Activated CD4-positive, alpha-beta T cell treated with anti-CD3 and anti-CD28 coated beads for 36 hours (primary cell): Measurements from ENCODE around the gene POLE4. TPM values are rescaled to one million over a fixed set of nuclear protein-coding genes. Genes with fewer than 3 reads are reported as not detected.
A peak's percentile ranks its signal among the peaks of the same experiment; 100 is the strongest.

Experiments used
- ATAC-seq: fragments of 200-7000 bp; cut with Tn5 transposase; one replicate; pipeline ENCODE4 v1.10.0; 2021; ENCODE audit warnings: mild to moderate bottlenecking, moderate library complexity
- CTCF ChIA-PET: fragments of 350-600 bp; sonication (Branson Sonifier 250); formaldehyde crosslinking; loops from one replicate; lab custom pipeline; 2021; ENCODE audit warnings: antibody characterized with exemption; lab: Charles Lee
- POLR2A ChIA-PET: fragments of 350-600 bp; sonication (Branson Sonifier 250); formaldehyde crosslinking; loops from one replicate; lab custom pipeline; 2021; ENCODE audit warnings: antibody characterized with exemption, inconsistent platforms; lab: Charles Lee
- DNase-seq: peaks from one replicate; pipeline ENCODE4 v3.0.0-alpha.2; 2020
- H3K27ac Mint-ChIP-seq: one replicate; pipeline ENCODE4 v1.8.0; 2021; ENCODE audit warnings: mixed read lengths
- H3K27me3 Mint-ChIP-seq: one replicate; pipeline ENCODE4 v1.8.0; 2021; ENCODE audit warnings: mixed read lengths
- H3K36me3 Mint-ChIP-seq: one replicate; pipeline ENCODE4 v1.8.0; 2021; ENCODE audit warnings: low read depth, mixed read lengths
- H3K4me1 Mint-ChIP-seq: one replicate; pipeline ENCODE4 v1.8.0; 2021; ENCODE audit warnings: mixed read lengths
- H3K4me3 Mint-ChIP-seq: one replicate; pipeline ENCODE4 v1.8.0; 2021; ENCODE audit warnings: mild to moderate bottlenecking, moderate library complexity, mixed read lengths
- H3K9me3 Mint-ChIP-seq: one replicate; pipeline ENCODE4 v1.8.0; 2021; ENCODE audit warnings: low read depth, mixed read lengths
- intact Hi-C, 2 experiments: fragments of 100-400 bp; cut with DNase I in 1 of 2; cut with micrococcal nuclease in 1 of 2; formaldehyde crosslinking; loops; one replicate each; pipeline versions ENCODE4 v1.14.2 to v1.15.1; 2022 to 2024; cut with DNase I, micrococcal nuclease
- total RNA-seq, 2 experiments: library from RNA; stranded (reverse); gene quantifications; one replicate each; pipeline ENCODE4 v1.2.3, GENCODE V29; 2021

The POLE4 gene
- total RNA-seq, 2 experiments from 2014 or later: 29.3 to 44.0 TPM

- H3K36me3 Mint-ChIP-seq: peaks cover 63% of the 10 kb centered on the region
- H3K4me1 Mint-ChIP-seq: peaks cover 22% of the 10 kb centered on the region
- no peaks in the 10 kb centered on the region for H3K27me3 Mint-ChIP-seq
- ChIA-PET POLR2A (no interaction called here), CTCF (interaction anchor here (1.1 kb wide), 1 partner anchor 48 kb away, joined by 4 read pairs; no protein-coding TSS in a partner anchor)
- ATAC-seq (no peak), DNase-seq (no peak)
- H3K27ac Mint-ChIP-seq: peak overlapping the region; percentile 37
- H3K9me3 Mint-ChIP-seq: peaks cover 9% of the 10 kb centered on the region
- intact Hi-C loops: no loop called here
- H3K4me3 Mint-ChIP-seq: no peak overlapping the region
These were observed 8.4 kb downstream of the POLE4 start for GRCh38 chr2:74966887-74967286.

GRCh38 chr2:74975016-74975415 is 16.6 kb downstream of the POLE4 start:
- Mint-ChIP-seq H3K27ac (no peak overlapping the region), H3K36me3 (peaks cover 21% of the 10 kb centered on the region), H3K27me3 (no peaks in the 10 kb centered on the region), H3K4me1 (peaks cover 4% of the 10 kb centered on the region), H3K4me3 (no peak overlapping the region), H3K9me3 (no peaks in the 10 kb centered on the region)
- ChIA-PET CTCF (no interaction called here), POLR2A (no interaction called here)
- ATAC-seq: no peak
- intact Hi-C loops: no loop called here
- no peak for DNase-seq

- POLR2A ChIA-PET: no interaction called here
- H3K27ac Mint-ChIP-seq: no peak overlapping the region
- H3K4me3 Mint-ChIP-seq: no peak overlapping the region
- H3K4me1 Mint-ChIP-seq: peaks cover 4% of the 10 kb centered on the region
- intact Hi-C loops: no loop called here
- DNase-seq: no peak
- no peaks in the 10 kb centered on the region for H3K27me3 Mint-ChIP-seq
- H3K9me3 Mint-ChIP-seq: no peaks in the 10 kb centered on the region
- CTCF ChIA-PET: interaction anchor here (0.7 kb wide), 1 partner anchor 281 kb away, joined by 3 read pairs; no protein-coding TSS in a partner anchor
- ATAC-seq: no peak
- H3K36me3 Mint-ChIP-seq: peaks cover 13% of the 10 kb centered on the region
These were observed 21.4 kb downstream of the POLE4 start for GRCh38 chr2:74979844-74980243.

GRCh38 chr2:74982577-74982976 is 24.1 kb downstream of the POLE4 start:
- H3K4me1 Mint-ChIP-seq: peaks cover 4% of the 10 kb centered on the region
- no peaks in the 10 kb centered on the region for H3K27me3 Mint-ChIP-seq
- H3K27ac Mint-ChIP-seq: no peak overlapping the region
- DNase-seq (no peak), ATAC-seq (no peak)
- no peak overlapping the region for H3K4me3 Mint-ChIP-seq
- peaks cover 6% of the 10 kb centered on the region for H3K36me3 Mint-ChIP-seq
- H3K9me3 Mint-ChIP-seq: no peaks in the 10 kb centered on the region
- CTCF ChIA-PET: no interaction called here
- POLR2A ChIA-PET: no interaction called here
- intact Hi-C loops: no loop called here

GRCh38 chr2:74983631-74984392 is 25.4 kb downstream of the POLE4 start:
- intact Hi-C loops: no loop called here

GRCh38 chr2:74984947-74985637 is 26.6 kb downstream of the POLE4 start:
- Mint-ChIP-seq H3K4me3 (no peak overlapping the region), H3K9me3 (peaks cover 2% of the 10 kb centered on the region), H3K36me3 (peaks cover 12% of the 10 kb centered on the region), H3K27ac (no peak overlapping the region), H3K27me3 (no peaks in the 10 kb centered on the region), H3K4me1 (no peaks in the 10 kb centered on the region)
- ATAC-seq (no peak), DNase-seq (no peak)
- intact Hi-C loops: no loop called here
- ChIA-PET CTCF (interaction anchor here (1.3 to 1.8 kb wide), 3 partner anchors 12 to 79 kb away, joined by 3 read pairs; no protein-coding TSS in a partner anchor), POLR2A (no interaction called here)

More at GRCh38 chr2:74983631-74984392, 25.4 kb downstream of the POLE4 start:
- Mint-ChIP-seq H3K9me3 (peaks cover 2% of the 10 kb centered on the region), H3K27me3 (no peaks in the 10 kb centered on the region), H3K4me1 (peaks cover 4% of the 10 kb centered on the region), H3K27ac (no peak overlapping the region), H3K36me3 (peaks cover 12% of the 10 kb centered on the region), H3K4me3 (no peak overlapping the region)
- POLR2A ChIA-PET: no interaction called here
- CTCF ChIA-PET: interaction anchor here (0.6 to 1.8 kb wide), 4 partner anchors 13 to 1915 kb away, joined by 3 read pairs; no protein-coding TSS in a partner anchor
- DNase-seq: no peak
- ATAC-seq: no peak

- CTCF ChIA-PET: interaction anchor here (0.6 kb wide), 1 partner anchor 111 kb away, joined by 3 read pairs; no protein-coding TSS in a partner anchor
- Mint-ChIP-seq H3K4me1 (no peaks in the 10 kb centered on the region), H3K27ac (no peak overlapping the region), H3K27me3 (no peaks in the 10 kb centered on the region), H3K36me3 (peaks cover 10% of the 10 kb centered on the region), H3K9me3 (peaks cover 2% of the 10 kb centered on the region), H3K4me3 (no peak overlapping the region)
- POLR2A ChIA-PET: no interaction called here
- intact Hi-C loops: no loop called here
- DNase-seq (no peak), ATAC-seq (no peak)
These were observed 27.7 kb downstream of the POLE4 start for GRCh38 chr2:74985978-74986609.

GRCh38 chr2:74991977-74992376 is 33.5 kb downstream of the POLE4 start:
- ChIA-PET CTCF (interaction anchor here (0.7 to 1.6 kb wide), 4 partner anchors 13 to 73 kb away, joined by 3 to 4 read pairs (median 3); no protein-coding TSS in a partner anchor), POLR2A (no interaction called here)
- H3K36me3 Mint-ChIP-seq: peaks cover 9% of the 10 kb centered on the region
- H3K4me1 Mint-ChIP-seq: no peaks in the 10 kb centered on the region
- no peak overlapping the region for H3K4me3 Mint-ChIP-seq
- ATAC-seq (no peak), DNase-seq (no peak)
- H3K9me3 Mint-ChIP-seq: peaks cover 2% of the 10 kb centered on the region
- intact Hi-C loops: no loop called here
- no peaks in the 10 kb centered on the region for H3K27me3 Mint-ChIP-seq
- H3K27ac Mint-ChIP-seq: no peak overlapping the region

GRCh38 chr2:74999468-74999867 is 41.0 kb downstream of the POLE4 start:
- H3K27ac Mint-ChIP-seq: no peak overlapping the region
- peaks cover 11% of the 10 kb centered on the region for H3K36me3 Mint-ChIP-seq
- ChIA-PET CTCF (interaction anchor here (0.6 to 1.0 kb wide), 2 partner anchors 53 to 80 kb away, joined by 3 read pairs; no protein-coding TSS in a partner anchor), POLR2A (no interaction called here)
- H3K9me3 Mint-ChIP-seq: no peaks in the 10 kb centered on the region
- no peak for DNase-seq
- H3K27me3 Mint-ChIP-seq: no peaks in the 10 kb centered on the region
- H3K4me3 Mint-ChIP-seq: no peak overlapping the region
- no peak for ATAC-seq
- H3K4me1 Mint-ChIP-seq: no peaks in the 10 kb centered on the region
- intact Hi-C loops: no loop called here

GRCh38 chr2:75002007-75002406 is 43.6 kb downstream of the POLE4 start:
- ATAC-seq: no peak
- no peak overlapping the region for H3K27ac Mint-ChIP-seq
- intact Hi-C loops: no loop called here
- H3K4me1 Mint-ChIP-seq: no peaks in the 10 kb centered on the region
- ChIA-PET CTCF (no interaction called here), POLR2A (no interaction called here)
- H3K9me3 Mint-ChIP-seq: no peaks in the 10 kb centered on the region
- H3K4me3 Mint-ChIP-seq: no peak overlapping the region
- H3K36me3 Mint-ChIP-seq: peaks cover 18% of the 10 kb centered on the region
- DNase-seq: no peak
- H3K27me3 Mint-ChIP-seq: no peaks in the 10 kb centered on the region

GRCh38 chr2:75003276-75003675 is 44.8 kb downstream of the POLE4 start:
- Mint-ChIP-seq H3K9me3 (no peaks in the 10 kb centered on the region), H3K4me3 (no peak overlapping the region), H3K36me3 (peaks cover 11% of the 10 kb centered on the region), H3K4me1 (no peaks in the 10 kb centered on the region), H3K27me3 (no peaks in the 10 kb centered on the region), H3K27ac (no peak overlapping the region)
- DNase-seq (no peak), ATAC-seq (no peak)
- POLR2A ChIA-PET: no interaction called here
- CTCF ChIA-PET: no interaction called here
- intact Hi-C loops: no loop called here
